ENCODE results near the gene TSHZ1.
"Not testable (repeated sequence)": the region's sequence is repeated elsewhere in the genome, so short reads cannot be mapped to it uniquely, and the experiment has no call there.

The TSHZ1 gene

GRCh38 chr18:75317300-75317699, 106.7 kb downstream of the TSHZ1 start:
- no peak for DNase-seq

GRCh38 chr18:75317703-75318102, 107.1 kb downstream of the TSHZ1 start:
- no peak for DNase-seq

- no peak for DNase-seq
These were observed 109.3 kb downstream of the TSHZ1 start for GRCh38 chr18:75319905-75320304.

GRCh38 chr18:75320506-75320905, 109.9 kb downstream of the TSHZ1 start:
- no peak for DNase-seq

GRCh38 chr18:75321431-75321830, 110.8 kb downstream of the TSHZ1 start:
- DNase-seq = no peak

- no peak for DNase-seq
These were observed 111.6 kb downstream of the TSHZ1 start for GRCh38 chr18:75322206-75322605.

GRCh38 chr18:75323821-75324585, 113.4 kb downstream of the TSHZ1 start:
- no peak for DNase-seq

- no peak for DNase-seq
These were observed 114.2 kb downstream of the TSHZ1 start for GRCh38 chr18:75324686-75325257.

- not testable (repeated sequence) for DNase-seq
These were observed 119.2 kb downstream of the TSHZ1 start for GRCh38 chr18:75329753-75330152.

GRCh38 chr18:75330308-75330707, 119.7 kb downstream of the TSHZ1 start:
- no peak for DNase-seq

GRCh38 chr18:75334869-75335268, 124.3 kb downstream of the TSHZ1 start:
- DNase-seq = no peak

- DNase-seq = no peak
These were observed 124.9 kb downstream of the TSHZ1 start for GRCh38 chr18:75335511-75335910.

- no peak for DNase-seq
These were observed 126.2 kb downstream of the TSHZ1 start for GRCh38 chr18:75336767-75337166.

- no peak for DNase-seq
These were observed 126.8 kb downstream of the TSHZ1 start for GRCh38 chr18:75337348-75337747.

GRCh38 chr18:75338631-75339030, 128.0 kb downstream of the TSHZ1 start:
- DNase-seq = no peak

Data from hematopoietic multipotent progenitor cell treated with erythropoietin and hydrocortisone succinate and interleukin-3 and kit ligand, for 8 days (in vitro differentiated cells).